Neural cell (in vitro differentiated cells): ENCODE data around the gene SLC35B2.

ENCODE experiments used
- CTCF ChIP-seq: fragments of 450-650 bp; IDR thresholded peaks from 2 replicates; pipeline ENCODE4 v1.5.1; 2014; ENCODE audit warnings: antibody characterized with exemption, mild to moderate bottlenecking, moderate library complexity; ENCODE audit not compliant: poor library complexity, severe bottlenecking
- EP300 ChIP-seq: fragments of 450-650 bp; conservative IDR thresholded peaks from 2 replicates; pipeline ENCODE4 v1.6.1; 2014; ENCODE audit warnings: antibody characterized with exemption, mild to moderate bottlenecking, moderate library complexity; ENCODE audit not compliant: poor library complexity, severe bottlenecking
- EZH2 ChIP-seq: fragments of 200-600, 300-800 bp; shearing (Covaris generic), sonication (generic); IDR thresholded peaks from 2 replicates; pipeline ENCODE4 v1.6.1; 2014; ENCODE audit warnings: antibody characterized with exemption, low read length, borderline replicate concordance, mild to moderate bottlenecking; ENCODE audit not compliant: insufficient read depth, poor library complexity, severe bottlenecking
- MXI1 ChIP-seq: fragments of 450-650 bp; conservative IDR thresholded peaks from 2 replicates; pipeline ENCODE4 v1.6.1; 2014; ENCODE audit warnings: antibody characterized with exemption, mild to moderate bottlenecking; ENCODE audit not compliant: poor library complexity, severe bottlenecking
- POLR2AphosphoS5 ChIP-seq: IDR thresholded peaks from 2 replicates; pipeline ENCODE4 v1.6.1; 2012
- RAD21 ChIP-seq: fragments of 450-650 bp; conservative IDR thresholded peaks from 2 replicates; pipeline ENCODE4 v1.6.1; 2014; ENCODE audit warnings: antibody characterized with exemption, mild to moderate bottlenecking, moderate library complexity
- SMC3 ChIP-seq: fragments of 450-650 bp; conservative IDR thresholded peaks from 2 replicates; pipeline ENCODE4 v1.6.1; 2014; ENCODE audit warnings: antibody characterized with exemption, mild to moderate bottlenecking, moderate library complexity; ENCODE audit not compliant: poor library complexity
- TAF1 ChIP-seq: IDR thresholded peaks from 2 replicates; pipeline ENCODE4 v1.6.1; 2012; ENCODE audit warnings: low read depth
- TF ChIP-seq, protein P1 (sequence below): IDR thresholded peaks from 2 replicates; pipeline ENCODE4 v1.6.1; 2012; ENCODE audit warnings: borderline replicate concordance

DNA sequence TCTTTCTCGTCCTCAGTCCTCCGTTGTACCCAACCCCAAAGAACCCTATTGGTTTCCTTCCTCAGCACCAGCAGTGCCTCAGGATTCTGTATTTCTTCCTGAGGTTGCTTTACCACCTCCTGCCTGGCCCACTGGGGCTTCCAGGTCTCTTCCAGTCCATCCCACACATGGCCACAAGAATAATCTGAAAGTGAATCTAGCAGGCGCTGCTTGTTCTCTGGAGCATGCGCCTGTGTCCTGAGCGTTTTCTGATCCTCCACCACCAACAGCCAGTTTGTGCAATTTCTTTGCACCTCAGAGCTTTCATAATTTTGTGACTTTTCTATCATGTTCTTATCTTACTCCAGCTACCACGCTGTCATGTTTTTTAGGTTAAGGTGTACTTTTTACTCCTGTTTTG lies 22.1 kb downstream of the SLC35B2 start:
- TF ChIP-seq EZH2 (no peak), CTCF (no peak), SMC3 (no peak), POLR2AphosphoS5 (no peak), TAF1 (no peak), MXI1 (no peak), RAD21 (no peak), EP300 (no peak)
- TF ChIP-seq, protein P1, sequence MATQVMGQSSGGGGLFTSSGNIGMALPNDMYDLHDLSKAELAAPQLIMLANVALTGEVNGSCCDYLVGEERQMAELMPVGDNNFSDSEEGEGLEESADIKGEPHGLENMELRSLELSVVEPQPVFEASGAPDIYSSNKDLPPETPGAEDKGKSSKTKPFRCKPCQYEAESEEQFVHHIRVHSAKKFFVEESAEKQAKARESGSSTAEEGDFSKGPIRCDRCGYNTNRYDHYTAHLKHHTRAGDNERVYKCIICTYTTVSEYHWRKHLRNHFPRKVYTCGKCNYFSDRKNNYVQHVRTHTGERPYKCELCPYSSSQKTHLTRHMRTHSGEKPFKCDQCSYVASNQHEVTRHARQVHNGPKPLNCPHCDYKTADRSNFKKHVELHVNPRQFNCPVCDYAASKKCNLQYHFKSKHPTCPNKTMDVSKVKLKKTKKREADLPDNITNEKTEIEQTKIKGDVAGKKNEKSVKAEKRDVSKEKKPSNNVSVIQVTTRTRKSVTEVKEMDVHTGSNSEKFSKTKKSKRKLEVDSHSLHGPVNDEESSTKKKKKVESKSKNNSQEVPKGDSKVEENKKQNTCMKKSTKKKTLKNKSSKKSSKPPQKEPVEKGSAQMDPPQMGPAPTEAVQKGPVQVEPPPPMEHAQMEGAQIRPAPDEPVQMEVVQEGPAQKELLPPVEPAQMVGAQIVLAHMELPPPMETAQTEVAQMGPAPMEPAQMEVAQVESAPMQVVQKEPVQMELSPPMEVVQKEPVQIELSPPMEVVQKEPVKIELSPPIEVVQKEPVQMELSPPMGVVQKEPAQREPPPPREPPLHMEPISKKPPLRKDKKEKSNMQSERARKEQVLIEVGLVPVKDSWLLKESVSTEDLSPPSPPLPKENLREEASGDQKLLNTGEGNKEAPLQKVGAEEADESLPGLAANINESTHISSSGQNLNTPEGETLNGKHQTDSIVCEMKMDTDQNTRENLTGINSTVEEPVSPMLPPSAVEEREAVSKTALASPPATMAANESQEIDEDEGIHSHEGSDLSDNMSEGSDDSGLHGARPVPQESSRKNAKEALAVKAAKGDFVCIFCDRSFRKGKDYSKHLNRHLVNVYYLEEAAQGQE: no peak
